ENCODE results near the gene PTGR2.
A peak's percentile ranks its signal among the peaks of the same experiment; 100 is the strongest.
"Not testable (repeated sequence)": the region's sequence is repeated elsewhere in the genome, so short reads cannot be mapped to it uniquely, and the experiment has no call there.

Gene PTGR2

DNA sequence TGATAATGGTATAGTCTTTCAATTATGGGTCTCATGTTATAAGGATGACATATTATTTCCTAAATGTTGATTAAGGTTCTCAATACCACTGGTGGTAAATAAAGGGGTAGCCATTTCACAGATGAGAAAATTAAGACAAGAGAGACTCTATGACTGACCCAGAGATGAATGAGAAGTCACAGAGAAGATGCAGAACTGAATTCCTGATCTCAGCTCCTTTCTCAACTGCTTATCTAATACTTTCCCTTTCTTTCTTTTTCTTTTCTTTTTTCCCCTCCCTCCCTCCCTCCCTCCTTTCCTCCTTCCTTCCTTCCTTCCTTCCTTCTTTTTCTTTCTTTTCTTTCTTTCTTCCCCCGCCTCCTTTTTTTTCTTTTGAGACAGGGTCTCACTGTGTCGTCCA, 8.3 kb upstream of the PTGR2 start:
- no peak overlapping the region for H3K27ac ChIP-seq
- H3K36me3 ChIP-seq (ENCODE audit: insufficient read depth, low read length) = no peaks in the 10 kb centered on the region
- no peak for DNase-seq (ENCODE audit: low read depth, low spot score)
- H3K9ac ChIP-seq (ENCODE audit: insufficient read length) = no peak overlapping the region
- H3K9me3 ChIP-seq (ENCODE audit: low read depth, low read length) = peaks cover 4% of the 10 kb centered on the region; the same call in 1 of the 2 replicates
- no peak overlapping the region for H3K4me3 ChIP-seq
- TF ChIP-seq EZH2 (IDR thresholded peaks at IDR 0.05) = no peak
- no peak for TF ChIP-seq FOXP2 (optimal IDR thresholded peaks at IDR 0.05; ENCODE audit: control extremely low read depth, extremely low read length, insufficient read depth)
- TF ChIP-seq POLR2AphosphoS5 (IDR thresholded peaks at IDR 0.05; ENCODE audit: borderline replicate concordance, low read depth, low read length) = no peak

DNA sequence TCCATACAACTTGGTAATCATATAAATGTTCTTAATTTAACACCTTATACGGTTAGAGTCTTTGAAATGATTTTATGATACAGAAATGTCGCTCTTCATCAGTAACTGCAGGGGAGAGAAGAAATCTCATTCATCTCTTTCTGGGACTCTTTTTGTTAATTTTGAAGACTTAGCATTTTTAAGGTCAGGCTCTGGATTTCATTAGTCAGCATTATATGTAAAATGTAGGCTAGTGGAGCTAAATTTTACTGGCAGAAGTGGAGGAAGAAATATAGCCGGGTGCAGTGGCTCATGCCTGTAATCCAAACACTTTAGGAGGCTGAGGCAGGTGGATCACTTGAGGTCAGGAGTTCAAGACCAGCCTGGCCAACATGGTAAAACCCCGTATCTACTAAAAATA, 4.7 kb upstream of the PTGR2 start:
- DNase-seq (ENCODE audit: low read depth, low spot score) = no peak
- no peak for TF ChIP-seq POLR2AphosphoS5 (IDR thresholded peaks at IDR 0.05; ENCODE audit: borderline replicate concordance, low read depth, low read length)
- TF ChIP-seq FOXP2 (optimal IDR thresholded peaks at IDR 0.05; ENCODE audit: control extremely low read depth, extremely low read length, insufficient read depth) = no peak
- no peak for TF ChIP-seq EZH2 (IDR thresholded peaks at IDR 0.05)
- no peaks in the 10 kb centered on the region for H3K36me3 ChIP-seq (ENCODE audit: insufficient read depth, low read length)
- H3K4me3 ChIP-seq = no peak overlapping the region
- peak overlapping the region; percentile 17 for H3K9ac ChIP-seq (ENCODE audit: insufficient read length)
- peak overlapping the region; percentile 83 for H3K27ac ChIP-seq
- H3K9me3 ChIP-seq (ENCODE audit: low read depth, low read length) = peaks cover 4% of the 10 kb centered on the region; the same call in 1 of the 2 replicates

DNA sequence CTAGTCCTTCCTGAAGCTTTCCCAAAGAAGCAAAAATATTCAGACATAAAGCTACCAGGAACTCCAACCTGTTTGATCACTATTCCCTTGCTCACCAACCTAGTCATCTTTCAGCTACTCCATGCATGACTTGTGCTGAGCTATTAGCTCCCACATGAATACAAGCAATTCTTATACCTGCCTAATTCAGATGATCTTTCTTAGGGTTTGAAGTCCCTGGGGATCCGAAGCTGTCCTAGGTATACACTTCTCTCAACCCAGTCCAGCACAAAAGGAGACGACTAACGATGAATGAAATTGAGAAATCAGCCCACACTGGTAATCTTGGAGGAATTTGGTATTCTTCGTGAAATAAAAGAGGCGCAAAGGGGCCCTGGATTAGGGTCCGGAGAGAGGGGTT, 631 bp upstream of the PTGR2 start:
- H3K27ac ChIP-seq = peak overlapping the region; percentile 74
- peaks cover 2% of the 10 kb centered on the region; the same call in 1 of the 2 replicates for H3K9me3 ChIP-seq (ENCODE audit: low read depth, low read length)
- no peak for DNase-seq (ENCODE audit: low read depth, low spot score)
- TF ChIP-seq EZH2 (IDR thresholded peaks at IDR 0.05) (no peak), POLR2AphosphoS5 (IDR thresholded peaks at IDR 0.05; ENCODE audit: borderline replicate concordance, low read depth, low read length) (no peak), FOXP2 (optimal IDR thresholded peaks at IDR 0.05; ENCODE audit: control extremely low read depth, extremely low read length, insufficient read depth) (no peak)
- peak overlapping the region; percentile 99 for H3K9ac ChIP-seq (ENCODE audit: insufficient read length)
- peak overlapping the region; percentile 98 for H3K4me3 ChIP-seq
- no peaks in the 10 kb centered on the region for H3K36me3 ChIP-seq (ENCODE audit: insufficient read depth, low read length)

DNA sequence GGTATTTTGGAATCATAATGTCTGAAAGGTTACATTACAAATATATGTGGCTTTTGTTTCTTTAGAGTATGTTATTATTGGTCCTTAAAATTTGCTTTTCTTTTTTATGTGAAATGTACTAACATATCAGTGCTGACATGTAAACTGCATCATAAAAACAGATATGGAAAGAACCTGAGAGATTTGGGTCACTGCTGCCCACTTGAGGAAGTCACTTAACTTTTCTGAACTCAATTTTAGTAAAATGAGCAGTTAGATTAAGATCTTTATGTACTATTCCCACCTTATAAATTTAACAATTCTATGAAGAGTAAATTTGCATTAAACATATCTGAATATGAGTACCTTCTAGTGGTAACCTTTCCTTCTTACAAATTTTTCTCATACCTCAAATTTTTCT, 7.5 kb downstream of the PTGR2 start:
- TF ChIP-seq EZH2 (IDR thresholded peaks at IDR 0.05) (no peak), POLR2AphosphoS5 (IDR thresholded peaks at IDR 0.05; ENCODE audit: borderline replicate concordance, low read depth, low read length) (no peak), FOXP2 (optimal IDR thresholded peaks at IDR 0.05; ENCODE audit: control extremely low read depth, extremely low read length, insufficient read depth) (no peak)
- H3K9me3 ChIP-seq (ENCODE audit: low read depth, low read length) = no peaks in the 10 kb centered on the region
- peak overlapping the region; percentile 43 for H3K9ac ChIP-seq (ENCODE audit: insufficient read length)
- no peak overlapping the region for H3K4me3 ChIP-seq
- no peak for DNase-seq (ENCODE audit: low read depth, low spot score)
- H3K27ac ChIP-seq = peak overlapping the region; percentile 46; the same call in 1 of the 2 replicates
- H3K36me3 ChIP-seq (ENCODE audit: insufficient read depth, low read length) = peaks cover 8% of the 10 kb centered on the region

DNA sequence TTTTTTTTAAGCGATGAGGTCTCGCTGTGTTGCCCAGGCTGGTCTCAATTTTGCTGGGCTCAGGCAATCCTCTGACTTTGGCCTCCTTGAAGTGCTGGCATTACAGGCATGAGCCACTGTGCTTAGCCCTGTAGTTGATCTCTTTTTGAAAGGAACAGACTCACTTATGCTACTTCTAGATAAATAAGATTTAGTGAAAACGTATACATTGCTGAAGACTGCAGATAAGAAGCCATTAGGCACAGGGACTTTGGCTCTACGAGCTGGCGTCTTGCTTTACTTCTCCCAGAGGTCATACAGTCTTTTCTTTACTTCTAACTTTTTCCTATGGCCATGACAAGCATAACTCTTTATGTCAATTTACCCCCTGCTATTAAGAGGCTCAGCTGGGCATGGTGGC, 9.4 kb downstream of the PTGR2 start:
- no peak for DNase-seq (ENCODE audit: low read depth, low spot score)
- no peaks in the 10 kb centered on the region for H3K9me3 ChIP-seq (ENCODE audit: low read depth, low read length)
- H3K4me3 ChIP-seq = no peak overlapping the region
- no peak overlapping the region for H3K9ac ChIP-seq (ENCODE audit: insufficient read length)
- no peak overlapping the region for H3K27ac ChIP-seq
- no peak for TF ChIP-seq EZH2 (IDR thresholded peaks at IDR 0.05)
- TF ChIP-seq FOXP2 (optimal IDR thresholded peaks at IDR 0.05; ENCODE audit: control extremely low read depth, extremely low read length, insufficient read depth) = no peak
- TF ChIP-seq POLR2AphosphoS5 (IDR thresholded peaks at IDR 0.05; ENCODE audit: borderline replicate concordance, low read depth, low read length) = no peak
- H3K36me3 ChIP-seq (ENCODE audit: insufficient read depth, low read length) = peaks cover 11% of the 10 kb centered on the region

DNA sequence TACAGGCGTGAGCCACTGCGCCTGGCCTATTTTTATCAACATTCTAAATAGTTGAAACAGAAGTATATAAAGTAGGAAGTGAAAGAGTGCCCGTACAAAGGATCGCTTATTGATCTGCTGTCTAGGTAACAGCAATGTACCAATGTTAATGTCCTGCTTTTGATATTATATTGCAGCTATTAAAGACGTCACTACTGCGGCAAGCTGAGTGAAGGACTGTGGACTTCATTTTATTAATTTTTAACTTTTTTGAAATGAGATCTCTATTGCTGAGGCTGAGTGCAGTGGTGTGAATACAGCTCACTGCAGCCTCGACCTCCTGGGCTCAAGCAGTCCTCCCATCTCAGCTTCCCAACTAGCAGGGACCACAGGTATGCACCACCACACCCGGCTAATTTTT, 10.8 kb downstream of the PTGR2 start:
- no peak overlapping the region for H3K4me3 ChIP-seq
- no peak for DNase-seq (ENCODE audit: low read depth, low spot score)
- H3K27ac ChIP-seq = no peak overlapping the region
- no peaks in the 10 kb centered on the region for H3K9me3 ChIP-seq (ENCODE audit: low read depth, low read length)
- no peak overlapping the region for H3K9ac ChIP-seq (ENCODE audit: insufficient read length)
- H3K36me3 ChIP-seq (ENCODE audit: insufficient read depth, low read length) = peaks cover 11% of the 10 kb centered on the region
- no peak for TF ChIP-seq POLR2AphosphoS5 (IDR thresholded peaks at IDR 0.05; ENCODE audit: borderline replicate concordance, low read depth, low read length)
- TF ChIP-seq FOXP2 (optimal IDR thresholded peaks at IDR 0.05; ENCODE audit: control extremely low read depth, extremely low read length, insufficient read depth) = no peak
- no peak for TF ChIP-seq EZH2 (IDR thresholded peaks at IDR 0.05)

DNA sequence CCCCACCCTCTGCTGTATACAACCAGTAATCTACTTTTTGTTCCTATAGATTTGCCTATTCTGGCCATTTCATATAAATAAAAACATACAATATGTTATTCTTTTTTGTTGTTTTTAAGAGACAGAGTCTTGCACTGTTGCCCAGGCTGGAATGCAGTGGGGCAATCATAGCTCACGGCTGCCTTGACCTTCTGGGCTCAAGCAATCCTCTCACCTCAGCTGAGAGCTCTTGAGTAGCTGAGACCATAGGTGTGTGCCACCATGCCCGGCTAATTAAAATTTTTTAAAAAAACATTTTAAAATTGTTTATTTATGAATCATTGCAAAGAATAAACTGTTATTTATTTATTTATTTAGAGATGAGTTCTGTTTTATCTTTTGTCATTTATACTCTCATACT, 11.6 kb downstream of the PTGR2 start:
- Histone ChIP-seq H3K36me3 (ENCODE audit: insufficient read depth, low read length) (peaks cover 11% of the 10 kb centered on the region), H3K27ac (no peak overlapping the region), H3K9ac (ENCODE audit: insufficient read length) (no peak overlapping the region), H3K9me3 (ENCODE audit: low read depth, low read length) (no peaks in the 10 kb centered on the region), H3K4me3 (no peak overlapping the region)
- no peak for DNase-seq (ENCODE audit: low read depth, low spot score)
- TF ChIP-seq POLR2AphosphoS5 (IDR thresholded peaks at IDR 0.05; ENCODE audit: borderline replicate concordance, low read depth, low read length) (no peak), EZH2 (IDR thresholded peaks at IDR 0.05) (no peak), FOXP2 (optimal IDR thresholded peaks at IDR 0.05; ENCODE audit: control extremely low read depth, extremely low read length, insufficient read depth) (no peak)

DNA sequence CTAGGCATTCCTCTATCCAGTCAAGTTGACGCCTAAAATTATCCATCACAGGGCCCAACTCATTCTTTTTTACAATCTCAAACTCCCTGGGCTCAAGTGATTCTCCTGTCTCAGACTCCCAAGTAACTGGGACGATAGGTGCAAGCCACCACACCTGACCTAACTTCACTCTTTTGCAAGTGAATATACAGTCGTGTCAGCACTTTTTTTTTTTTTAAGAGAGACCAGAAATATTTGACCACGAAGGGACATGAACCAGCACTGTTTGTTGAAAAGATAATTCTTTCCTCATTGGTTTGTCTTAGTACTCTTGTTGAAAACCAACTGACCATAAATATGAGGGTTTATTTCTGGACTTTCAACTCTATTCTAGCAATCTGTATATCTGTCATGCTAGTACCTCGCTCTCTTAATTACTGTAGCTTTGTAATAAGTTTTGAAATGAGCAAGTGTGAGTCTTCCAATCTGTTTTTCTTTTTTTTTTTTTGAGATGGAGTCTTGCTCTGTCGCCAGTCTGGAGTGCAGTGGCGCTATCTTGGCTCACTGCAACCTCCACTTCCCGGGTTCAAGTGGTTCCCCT, 14.0 kb downstream of the PTGR2 start:
- H3K9me3 ChIP-seq (ENCODE audit: low read depth, low read length) = no peaks in the 10 kb centered on the region
- TF ChIP-seq EZH2 (IDR thresholded peaks at IDR 0.05) (no peak), FOXP2 (optimal IDR thresholded peaks at IDR 0.05; ENCODE audit: control extremely low read depth, extremely low read length, insufficient read depth) (no peak), POLR2AphosphoS5 (IDR thresholded peaks at IDR 0.05; ENCODE audit: borderline replicate concordance, low read depth, low read length) (no peak)
- no peak overlapping the region for H3K27ac ChIP-seq
- peaks cover 11% of the 10 kb centered on the region for H3K36me3 ChIP-seq (ENCODE audit: insufficient read depth, low read length)
- H3K4me3 ChIP-seq = no peak overlapping the region
- no peak overlapping the region for H3K9ac ChIP-seq (ENCODE audit: insufficient read length)
- no peak for DNase-seq (ENCODE audit: low read depth, low spot score)

DNA sequence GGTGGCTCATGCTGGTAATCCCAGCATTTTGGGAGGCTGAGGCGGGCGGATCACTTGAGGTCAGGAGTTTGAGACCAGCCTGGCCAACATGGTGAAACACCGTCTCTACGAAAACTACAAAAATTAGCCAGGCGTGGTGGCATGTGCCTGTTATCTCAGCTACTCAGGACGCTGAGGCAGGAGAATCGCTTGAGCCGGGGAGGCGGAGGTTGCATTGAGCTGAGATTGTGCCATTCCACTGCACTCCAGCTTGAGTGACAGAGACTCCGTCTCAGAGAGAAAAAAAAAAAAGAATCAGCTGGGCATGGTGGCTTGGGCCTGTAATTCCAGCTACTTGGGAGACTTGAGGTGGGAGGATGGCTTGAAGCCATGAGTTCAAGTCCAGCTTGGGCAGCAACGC, 18.1 kb downstream of the PTGR2 start:
- DNase-seq (ENCODE audit: low read depth, low spot score); H3K27ac ChIP-seq; H3K9me3 ChIP-seq (ENCODE audit: low read depth, low read length); H3K4me3 ChIP-seq; H3K36me3 ChIP-seq (ENCODE audit: insufficient read depth, low read length); H3K9ac ChIP-seq (ENCODE audit: insufficient read length): not testable (repeated sequence)

All from SK-N-MC (cell line).